Mucosa of gallbladder (tissue), 1 donor: ENCODE data around the gene ILF3. TPM values are rescaled to one million over a fixed set of nuclear protein-coding genes. Genes with fewer than 3 reads are reported as not detected.

ENCODE experiments used
- DNase-seq: peaks from one replicate; pipeline ENCODE4 v3.0.0-alpha.2; 2020; ENCODE audit warnings: low spot score
- total RNA-seq: library from RNA; stranded (reverse); gene quantifications from one replicate; pipeline ENCODE4 v1.2.1, GENCODE V29; 2021
- donor health status: DM: no; HTN: no; CAD: no.

Gene ILF3
- total RNA-seq, 1 donor from 2014 or later = 162 TPM

GRCh38 chr19:10695401-10696398 lies 41.6 kb downstream of the ILF3 start:
- peak; percentile 95 for DNase-seq

- DNase-seq = peak; percentile 46
Measured at GRCh38 chr19:10699650-10700335, 45.6 kb downstream of the ILF3 start.

DNA sequence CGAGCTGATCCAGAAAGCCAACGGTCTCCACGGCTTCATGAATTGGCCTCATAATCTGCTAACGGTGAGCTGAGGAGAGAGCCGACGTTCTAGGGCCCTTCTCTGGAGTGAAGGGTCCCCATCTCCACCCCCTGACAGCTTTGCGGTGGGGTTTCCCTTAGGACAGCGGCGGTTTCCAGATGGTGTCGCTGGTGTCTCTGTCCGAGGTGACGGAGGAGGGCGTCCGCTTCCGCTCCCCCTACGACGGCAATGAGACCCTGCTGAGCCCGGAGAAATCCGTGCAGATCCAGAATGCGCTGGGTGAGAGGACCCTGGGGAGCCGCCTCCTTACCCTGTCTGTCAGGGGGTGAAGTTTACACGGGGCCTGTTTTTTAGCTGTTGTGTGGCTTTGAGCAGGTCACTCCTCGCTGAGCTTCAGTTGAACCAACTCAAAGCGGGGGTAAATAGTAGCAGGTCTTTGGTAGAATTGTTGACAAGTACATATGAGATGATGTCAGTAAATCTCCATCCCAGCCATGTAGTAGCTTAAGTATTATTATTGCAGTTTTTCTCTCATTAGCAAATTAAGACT lies 47.9 kb downstream of the ILF3 start:
- no peak for DNase-seq

DNA sequence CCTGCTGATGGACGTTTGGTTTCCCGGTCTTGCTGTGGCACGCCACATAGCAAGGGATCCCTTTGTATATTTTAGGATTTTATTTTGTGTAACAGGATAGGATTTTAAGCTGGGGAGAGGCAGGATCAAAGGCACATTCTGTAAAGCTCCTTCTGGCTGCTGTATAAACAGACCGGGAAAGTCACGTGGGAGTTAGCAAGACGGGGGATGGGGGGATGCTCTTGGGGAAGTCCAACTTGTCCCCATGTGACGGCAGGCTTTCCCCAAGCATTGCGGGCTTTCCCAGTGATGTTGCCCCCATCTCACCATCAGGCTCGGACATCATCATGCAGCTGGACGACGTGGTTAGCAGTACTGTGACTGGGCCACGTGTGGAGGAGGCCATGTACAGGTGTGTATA lies 52.8 kb downstream of the ILF3 start:
- DNase-seq = no peak

DNA sequence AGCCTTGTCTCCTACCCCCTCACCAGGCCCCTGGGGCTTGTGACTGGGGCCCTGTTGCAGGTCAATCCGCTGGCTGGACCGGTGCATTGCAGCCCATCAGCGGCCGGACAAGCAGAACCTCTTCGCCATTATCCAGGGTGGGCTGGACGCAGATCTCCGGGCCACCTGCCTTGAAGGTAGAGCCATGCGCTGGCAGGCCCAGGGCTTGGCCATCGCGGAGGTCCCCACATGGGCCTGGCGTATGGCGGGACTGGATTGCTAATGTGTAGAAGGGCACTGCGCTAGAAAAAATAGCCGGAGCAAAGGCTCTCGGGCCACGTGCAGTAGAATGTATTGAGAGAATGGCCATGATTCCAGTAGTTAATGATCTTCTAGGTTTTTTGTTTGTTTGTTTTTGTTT lies 53.3 kb downstream of the ILF3 start:
- no peak for DNase-seq

DNA sequence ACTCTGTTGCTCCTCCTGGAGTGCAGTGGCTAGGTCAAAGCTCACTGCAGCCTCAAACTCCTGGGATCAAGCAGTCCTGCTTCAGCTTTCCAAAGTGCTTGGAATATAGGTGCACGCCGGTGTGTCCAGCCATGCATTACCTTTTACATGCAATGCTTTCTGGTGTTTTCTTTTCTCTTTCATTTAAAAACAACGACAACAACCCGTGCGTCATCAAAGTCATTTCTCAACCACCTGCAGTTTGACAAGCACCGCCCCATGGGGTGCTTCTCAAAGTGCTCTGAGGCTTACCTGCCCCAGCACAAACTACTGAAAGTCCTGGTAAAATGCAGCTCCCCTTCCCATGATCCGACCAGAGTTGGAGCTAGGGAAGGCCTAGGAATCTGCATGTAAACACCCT lies 54.1 kb downstream of the ILF3 start:
- DNase-seq = no peak

DNA sequence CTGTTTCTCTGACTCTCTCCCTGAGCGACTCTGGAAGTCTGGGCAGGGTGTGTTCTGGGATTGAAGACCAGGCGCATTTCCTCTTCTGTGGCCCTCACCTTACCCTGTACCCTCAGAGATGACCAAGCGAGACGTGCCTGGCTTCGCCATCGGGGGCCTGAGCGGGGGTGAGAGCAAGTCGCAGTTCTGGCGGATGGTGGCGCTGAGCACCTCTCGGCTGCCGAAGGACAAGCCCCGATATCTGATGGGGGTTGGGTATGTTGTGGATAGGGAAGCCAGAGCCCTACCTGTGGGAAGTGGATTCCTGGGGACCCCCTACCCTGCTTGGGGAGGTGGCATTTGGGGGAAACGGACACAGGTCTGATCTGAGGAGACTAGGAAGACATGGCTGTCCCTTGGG lies 57.9 kb downstream of the ILF3 start:
- DNase-seq = no peak

DNA sequence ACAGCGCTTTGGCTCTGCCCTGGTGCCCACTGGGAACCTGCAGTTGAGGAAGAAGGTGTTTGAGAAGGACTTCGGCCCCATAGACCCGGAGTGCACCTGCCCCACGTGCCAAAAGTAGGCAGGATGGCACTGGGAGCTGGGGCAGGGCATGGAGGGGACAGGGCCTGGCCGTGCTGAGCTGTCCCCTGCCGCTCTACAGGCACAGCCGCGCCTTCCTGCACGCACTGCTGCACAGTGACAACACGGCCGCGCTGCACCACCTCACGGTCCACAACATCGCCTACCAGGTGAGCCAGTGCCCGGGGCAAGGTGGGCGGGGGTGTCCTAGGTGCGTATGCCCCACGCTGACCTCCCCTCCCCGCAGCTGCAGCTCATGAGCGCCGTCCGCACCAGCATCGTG lies 58.6 kb downstream of the ILF3 start:
- DNase-seq = no peak

- DNase-seq = no peak
Measured at GRCh38 chr19:10713317-10713716, 59.2 kb downstream of the ILF3 start.

DNA sequence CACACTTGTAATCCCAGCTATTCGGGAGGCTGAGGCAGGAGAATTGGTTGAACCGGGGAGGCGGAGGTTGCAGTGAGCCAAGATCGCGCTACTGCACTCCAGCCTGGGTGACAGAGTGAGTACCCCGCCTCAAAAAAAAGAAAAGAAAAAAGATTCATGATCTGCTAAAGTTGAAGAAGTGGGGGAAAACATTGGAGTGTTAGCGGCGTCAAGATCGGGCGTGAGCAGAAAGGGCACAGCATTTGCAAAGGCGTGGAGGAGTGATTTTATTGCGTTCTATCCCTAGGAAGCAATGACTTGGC lies 62.9 kb downstream of the ILF3 start:
- DNase-seq = no peak

DNA sequence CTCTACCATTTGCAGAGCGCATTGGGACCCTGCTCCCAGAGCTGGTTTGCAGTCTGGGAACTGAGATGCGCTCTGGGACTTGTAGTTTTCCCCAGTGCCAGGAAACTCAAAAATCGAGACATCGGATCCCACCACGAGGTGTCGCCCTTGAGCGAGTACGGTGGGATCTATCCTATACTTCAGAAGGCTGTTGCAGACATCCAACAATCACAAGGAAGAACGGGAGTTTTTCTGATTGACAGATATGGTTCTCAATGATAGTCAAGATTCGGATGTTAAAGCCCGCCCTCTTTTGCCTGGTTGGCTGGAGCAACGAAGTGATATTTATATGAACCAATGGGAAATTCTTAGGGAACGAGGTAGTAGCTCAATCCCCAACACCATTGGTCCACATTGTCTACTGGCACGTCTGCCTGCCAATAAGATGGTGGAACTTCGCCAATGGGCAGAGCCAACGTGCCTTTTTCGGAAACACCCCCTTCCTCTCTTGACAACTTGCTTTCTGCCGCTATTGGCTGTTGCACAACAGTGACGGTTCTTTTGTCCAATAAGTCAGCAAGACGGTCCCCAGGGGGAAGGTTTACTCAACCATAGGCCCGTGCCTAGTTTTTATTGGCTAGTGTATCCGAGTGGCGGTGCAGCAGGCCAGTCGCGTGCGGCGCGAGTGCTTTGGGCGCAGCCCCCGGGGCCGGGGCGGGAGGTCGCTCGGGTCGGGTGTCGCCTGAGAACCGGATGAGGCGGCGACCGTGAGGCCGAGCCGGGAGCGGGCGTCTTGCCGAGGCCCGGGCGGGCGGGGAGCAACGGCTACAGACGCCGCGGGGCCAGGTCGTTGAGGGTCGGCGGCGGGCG lies 63.4 kb downstream of the ILF3 start, which contains the start of gene DNM2:
DNM2 (plus strand) TSS at position 724 of the 849 bp plus-strand sequence. CDS start 164 bp downstream, outside the sequence.
- peak; percentile 100 for DNase-seq

GRCh38 chr19:10718205-10719196 lies 64.4 kb downstream of the ILF3 start:
- DNase-seq = no peak

DNA sequence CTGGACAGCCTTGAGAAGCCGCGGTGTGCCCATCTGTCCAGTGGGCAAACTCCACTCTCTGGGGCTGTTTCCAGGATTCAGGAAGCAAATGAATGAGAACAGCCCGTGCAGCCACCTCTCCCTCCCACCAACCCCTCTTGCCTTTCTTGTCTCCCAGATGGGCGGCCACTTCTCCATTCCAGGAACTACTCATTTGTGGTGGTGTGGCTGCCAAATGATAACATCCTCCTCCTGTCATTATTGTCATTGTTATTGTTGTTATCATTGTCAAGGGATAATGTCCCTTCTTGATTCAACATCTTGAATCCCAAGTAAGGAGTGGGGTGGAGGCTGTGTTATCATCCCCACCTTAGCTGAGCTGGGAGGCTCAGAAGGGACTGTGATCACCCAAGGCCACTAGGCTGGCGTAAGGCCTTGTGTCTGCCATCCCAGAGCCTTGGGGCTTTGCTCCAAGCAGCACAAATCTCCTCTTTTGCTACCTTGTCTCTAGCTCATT lies 65.4 kb downstream of the ILF3 start:
- DNase-seq = no peak

- DNase-seq = no peak
Measured at GRCh38 chr19:10720607-10721125, 66.5 kb downstream of the ILF3 start.

DNA sequence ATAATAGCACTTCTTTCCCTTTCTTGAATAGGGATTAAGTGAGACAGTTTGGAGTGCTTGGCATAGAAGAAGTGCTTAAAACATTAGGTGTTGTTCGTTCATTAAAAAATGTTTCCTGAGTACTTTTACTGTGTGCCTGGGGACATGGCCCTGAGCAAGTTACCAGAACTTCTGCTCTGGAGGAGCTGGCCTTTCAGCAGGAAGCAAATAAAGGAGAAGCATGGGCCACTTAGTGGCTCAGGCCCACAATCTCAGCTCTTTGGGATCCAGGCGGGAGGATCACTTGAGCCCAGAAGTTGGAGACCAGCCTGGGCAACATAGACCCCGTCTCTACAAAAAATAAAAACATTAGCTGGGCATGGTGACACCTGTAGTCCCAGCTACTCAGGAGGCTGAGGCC lies 69.4 kb downstream of the ILF3 start:
- DNase-seq = no peak

- no peak for DNase-seq
Measured at GRCh38 chr19:10724573-10725071, 70.5 kb downstream of the ILF3 start.

DNA sequence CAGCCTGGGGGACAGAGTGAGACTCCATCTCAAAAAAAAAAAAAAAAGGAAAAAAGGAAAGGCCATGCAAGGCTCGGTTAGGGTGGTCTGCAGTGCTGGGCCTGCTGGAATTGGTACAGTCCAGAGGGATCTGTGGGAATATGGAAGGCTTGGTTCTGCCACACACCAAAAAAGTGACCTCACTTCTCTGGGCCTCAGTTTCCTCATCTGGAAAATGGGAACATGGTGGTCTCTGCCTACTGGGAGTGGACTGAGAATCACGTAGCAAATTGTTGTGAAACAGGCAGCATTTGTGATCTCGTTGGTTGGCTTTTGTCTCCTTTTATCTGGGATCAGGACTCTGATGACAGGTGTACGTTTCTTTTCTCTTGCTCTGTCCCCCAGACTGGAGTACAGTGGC lies 71.3 kb downstream of the ILF3 start:
- no peak for DNase-seq

- peak; percentile 67 for DNase-seq
Measured at GRCh38 chr19:10726268-10726667, 72.1 kb downstream of the ILF3 start.

GRCh38 chr19:10727685-10728201 lies 73.6 kb downstream of the ILF3 start:
- no peak for DNase-seq

DNA sequence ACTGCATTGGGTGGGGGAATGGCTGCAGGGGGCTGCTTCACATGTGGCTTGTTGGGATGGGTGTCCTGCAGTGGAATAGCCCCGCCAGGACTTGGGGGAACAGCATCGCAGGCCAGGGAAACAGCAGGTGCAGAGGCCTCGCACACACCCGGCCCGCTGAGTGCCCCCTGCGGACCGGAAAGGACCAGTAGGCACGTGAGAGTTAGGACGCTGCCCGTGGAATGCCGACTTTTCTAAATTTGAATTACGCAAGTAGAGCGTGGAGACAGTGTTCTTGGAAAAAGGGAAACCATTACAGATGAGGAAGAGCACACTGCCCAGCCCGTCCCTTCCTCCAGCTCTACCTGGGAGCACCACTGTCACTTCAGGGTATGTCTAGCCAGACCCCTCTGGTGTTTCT lies 75.3 kb downstream of the ILF3 start:
- DNase-seq = no peak
